HepG2 (cell line): Measurements from ENCODE around the gene GGTLC2. TPM values are rescaled to one million over a fixed set of nuclear protein-coding genes. Genes with fewer than 3 reads are reported as not detected.

Source experiments
- ATAC-seq: fragments of 200-7000 bp; cut with Tn5 transposase; 3 replicates; pipeline ENCODE4 v1.9.1; 2020; ENCODE audit warnings: mild to moderate bottlenecking, moderate library complexity
- BruUV-seq: library from RNA; stranded (reverse); fragments of 400-500 nt; replicated peaks from 2 replicates; lab custom pipeline; 2021; lab: Mats Ljungman, UMichigan
- CTCF ChIA-PET: fragments of 300-600 bp; formaldehyde crosslinking; extraction: SDS; loops from one replicate; lab custom pipeline; 2021; ENCODE audit warnings: low total read pairs, inconsistent platforms, low intra/inter-chr PET ratio; lab: Yijun Ruan, JAX
- POLR2A ChIA-PET: fragments of 350-600 bp; sonication (Branson Sonifier 250); formaldehyde crosslinking; loops from one replicate; lab custom pipeline; 2020; ENCODE audit warnings: antibody characterized with exemption, inconsistent platforms; lab: Yijun Ruan, JAX
- DNase-seq: peaks from one replicate; pipeline ENCODE4 v3.0.0-alpha.2; 2015; ENCODE audit warnings: low spot score
- FAIRE-seq: peaks from 3 replicates; lab custom pipeline; 2011; peaks lifted over from hg19 to GRCh38; lab: Jason Lieb, UNC
- H2AFZ ChIP-seq: one replicate; pipeline ENCODE4 v1.6.1; 2011; ENCODE audit warnings: low read length, inconsistent platforms
- H3K27ac ChIP-seq: fragments of 300-600 bp; 3 replicates; pipeline ENCODE4 v1.8.0; 2011; ENCODE audit warnings: mixed run types, mild to moderate bottlenecking, mixed read lengths, low read length, inconsistent platforms; ENCODE audit not compliant: insufficient read depth; ENCODE audit errors: extremely low read length
- H3K27me3 ChIP-seq, 2 experiments: fragments of 200-600 bp in 1 of 2; 2 replicates in 1 of 2; 3 replicates in 1 of 2; pipeline versions ENCODE4 v1.6.0 to v1.8.0; 2011; ENCODE audit warnings: low read length in 2 of 2, mild to moderate bottlenecking in 2 of 2, moderate library complexity in 2 of 2, inconsistent platforms in 1 of 2; ENCODE audit not compliant: insufficient read depth in 2 of 2, control insufficient read depth in 1 of 2
- H3K36me3 ChIP-seq, 2 experiments: fragments of 200-600 bp in 1 of 2; replicated peaks in 1 of 2; 2 replicates in 1 of 2; 3 replicates in 1 of 2; pipeline versions ENCODE4 v1.5.1 to v1.8.0; 2011; ENCODE audit warnings: low read length in 2 of 2, inconsistent platforms in 1 of 2; ENCODE audit not compliant: insufficient read depth in 2 of 2, control insufficient read depth in 1 of 2
- H3K4me1 ChIP-seq: 2 replicates; pipeline ENCODE4 v1.5.1; 2012; ENCODE audit warnings: low read length, inconsistent platforms; ENCODE audit not compliant: insufficient read depth
- H3K4me2 ChIP-seq: 2 replicates; pipeline ENCODE4 v1.6.0; 2011; ENCODE audit warnings: low read depth, low read length, inconsistent platforms
- H3K4me3 ChIP-seq, 3 experiments: fragments of 200-600 bp in 1 of 3; sonication (generic), shearing (Covaris generic) in 1 of 3; replicated peaks in 1 of 3; 2 replicates each; pipeline ENCODE4 v1.5.1; 2011 to 2016; ENCODE audit warnings: low read length in 3 of 3, inconsistent platforms in 2 of 3, low read depth in 2 of 3, mild to moderate bottlenecking in 2 of 3, control low read depth in 1 of 3, mixed read lengths in 1 of 3; ENCODE audit not compliant: insufficient read depth in 1 of 3
- H3K79me2 ChIP-seq: one replicate; pipeline ENCODE4 v1.6.1; 2011; ENCODE audit warnings: low read length, inconsistent platforms; ENCODE audit not compliant: insufficient read depth
- H3K9ac ChIP-seq: 2 replicates; pipeline ENCODE4 v1.6.0; 2011; ENCODE audit warnings: mild to moderate bottlenecking, low read depth, low read length, inconsistent platforms; ENCODE audit not compliant: insufficient read depth
- H3K9me3 ChIP-seq: 2 replicates; pipeline ENCODE4 v1.5.1; 2012; ENCODE audit warnings: mild to moderate bottlenecking, low read length
- H4K20me1 ChIP-seq: 2 replicates; pipeline ENCODE4 v1.6.0; 2011; ENCODE audit warnings: inconsistent platforms, mild to moderate bottlenecking, low read length, moderate library complexity; ENCODE audit not compliant: insufficient read depth
- CTCF ChIP-seq: sonication (generic); formaldehyde crosslinking; IDR thresholded peaks from 2 replicates; pipeline ENCODE4 v1.5.0; 2020; ENCODE audit warnings: mild to moderate bottlenecking, missing genetic modification reagents, moderate library complexity
- EP300 ChIP-seq, 3 experiments: sonication (generic) in 1 of 3; formaldehyde crosslinking in 1 of 3; IDR thresholded peaks; 2 replicates each; pipeline versions ENCODE4 v1.5.1 to v1.6.1; 2011 to 2020; ENCODE audit warnings: low read depth in 2 of 3, low read length in 2 of 3, borderline replicate concordance in 1 of 3, improper control_type of control experiment in 1 of 3, mild to moderate bottlenecking in 1 of 3, missing genetic modification reagents in 1 of 3, moderate library complexity in 1 of 3
- MXD3 ChIP-seq: IDR thresholded peaks from 2 replicates; pipeline ENCODE4 v1.6.1; 2016; ENCODE audit warnings: mild to moderate bottlenecking, missing biosample characterization, missing genetic modification reagents
- NCOA1 ChIP-seq: sonication (generic); formaldehyde crosslinking; IDR thresholded peaks from 2 replicates; pipeline ENCODE4 v1.9.0; 2021; ENCODE audit warnings: missing genetic modification reagents
- ZFP82 ChIP-seq: sonication (generic); formaldehyde crosslinking; IDR thresholded peaks from 2 replicates; pipeline ENCODE4 v1.5.1; 2020; ENCODE audit warnings: mild to moderate bottlenecking, missing genetic modification reagents, borderline replicate concordance
- WGBS: methylation state at CpG from one replicate; pipeline ENCODE4 v1.1.6; 2017; ENCODE audit warnings: low lambda C conversion rate; 5-methylcytosine and 5-hydroxymethylcytosine counted together
- in situ Hi-C: cut with HindIII; loops from 2 replicates; pipeline ENCODE4 v1.10.0; 2017; ENCODE audit warnings: low pct_unique_long_range_greater_than_20kb; ENCODE audit not compliant: extremely low pct_ligation_motif_present
- intact Hi-C: fragments of 100-400 bp; cut with micrococcal nuclease; formaldehyde crosslinking; loops from one replicate; pipeline ENCODE4 v1.10.0; 2022; ENCODE audit not compliant: unreplicated experiment
- polyA plus RNA-seq, 8 experiments: library from polyadenylated mRNA; depleted of rRNA in 3 of 8; stranded (reverse) in 7 of 8; unstranded in 1 of 8; fragments of >200 nt; fragmentation: Illumina TruSeq in 4 of 8; extraction: Trizol in 4 of 8; gene quantifications; 2 replicates each; pipeline versions ENCODE4 v1.2.1 to v1.2.3, GENCODE V29; 2011 to 2016; ENCODE audit warnings: low read depth in 4 of 8, missing spikeins in 1 of 8, mixed read lengths in 1 of 8; ENCODE audit not compliant: insufficient read depth in 1 of 8
- total RNA-seq, 5 experiments: library from RNA; depleted of rRNA; stranded (reverse); fragments of >200 nt; fragmentation: Illumina TruSeq; extraction: Trizol; gene quantifications; 2 replicates each; pipeline ENCODE4 v1.2.3, GENCODE V29; 2016; ENCODE audit warnings: low read depth in 1 of 5

Gene GGTLC2
- total and polyA plus RNA-seq, 2 of the 13 experiments (the other 11 are each of a cell fraction or from before 2014, with no cell fraction given): not detected

DNA sequence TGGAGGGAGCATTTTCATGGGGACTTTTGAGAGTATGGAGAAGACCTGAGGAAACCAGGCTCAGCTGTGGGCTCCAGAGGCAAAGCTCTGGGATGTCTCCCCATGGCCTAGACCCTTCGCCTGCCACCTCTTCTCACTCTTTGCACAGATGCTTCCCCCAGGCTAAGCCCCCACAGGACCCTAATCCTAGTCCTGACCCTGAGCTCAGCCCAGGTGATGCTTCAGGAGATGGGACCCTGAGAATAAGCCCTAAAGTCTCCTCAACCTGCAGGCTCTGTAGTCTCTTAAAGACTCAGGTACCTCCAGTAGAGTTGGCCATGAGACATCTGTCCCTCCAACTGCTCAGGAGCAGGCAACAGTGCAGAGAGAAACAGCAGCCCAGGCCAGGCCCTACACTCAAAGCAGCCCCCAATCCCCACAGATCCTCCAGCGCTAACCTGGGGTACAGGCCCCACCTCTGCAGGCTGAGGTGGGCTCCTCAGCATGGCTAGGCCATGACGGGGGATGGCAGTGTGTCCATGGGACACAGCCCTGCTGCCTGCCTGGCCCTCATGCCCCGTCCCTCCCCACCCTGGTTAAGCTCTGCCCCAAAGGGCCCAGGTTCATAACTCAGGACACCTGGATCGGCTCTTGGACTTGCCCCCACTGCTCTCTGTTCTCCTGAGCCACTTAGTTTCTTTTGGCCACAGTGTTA lies 39.4 kb downstream of the GGTLC2 start (continued):
- TF ChIP-seq MXD3: no peak
- TF ChIP-seq NCOA1 (CRISPR knock-in tag): no peak
- no peak for TF ChIP-seq EP300 (IDR thresholded peaks at IDR 0.05; ENCODE audit: low read depth in 2 of 2, low read length in 2 of 2)
- TF ChIP-seq EP300 (CRISPR knock-in tag; IDR thresholded peaks at IDR 0.05; ENCODE audit: borderline replicate concordance): no peak

DNA sequence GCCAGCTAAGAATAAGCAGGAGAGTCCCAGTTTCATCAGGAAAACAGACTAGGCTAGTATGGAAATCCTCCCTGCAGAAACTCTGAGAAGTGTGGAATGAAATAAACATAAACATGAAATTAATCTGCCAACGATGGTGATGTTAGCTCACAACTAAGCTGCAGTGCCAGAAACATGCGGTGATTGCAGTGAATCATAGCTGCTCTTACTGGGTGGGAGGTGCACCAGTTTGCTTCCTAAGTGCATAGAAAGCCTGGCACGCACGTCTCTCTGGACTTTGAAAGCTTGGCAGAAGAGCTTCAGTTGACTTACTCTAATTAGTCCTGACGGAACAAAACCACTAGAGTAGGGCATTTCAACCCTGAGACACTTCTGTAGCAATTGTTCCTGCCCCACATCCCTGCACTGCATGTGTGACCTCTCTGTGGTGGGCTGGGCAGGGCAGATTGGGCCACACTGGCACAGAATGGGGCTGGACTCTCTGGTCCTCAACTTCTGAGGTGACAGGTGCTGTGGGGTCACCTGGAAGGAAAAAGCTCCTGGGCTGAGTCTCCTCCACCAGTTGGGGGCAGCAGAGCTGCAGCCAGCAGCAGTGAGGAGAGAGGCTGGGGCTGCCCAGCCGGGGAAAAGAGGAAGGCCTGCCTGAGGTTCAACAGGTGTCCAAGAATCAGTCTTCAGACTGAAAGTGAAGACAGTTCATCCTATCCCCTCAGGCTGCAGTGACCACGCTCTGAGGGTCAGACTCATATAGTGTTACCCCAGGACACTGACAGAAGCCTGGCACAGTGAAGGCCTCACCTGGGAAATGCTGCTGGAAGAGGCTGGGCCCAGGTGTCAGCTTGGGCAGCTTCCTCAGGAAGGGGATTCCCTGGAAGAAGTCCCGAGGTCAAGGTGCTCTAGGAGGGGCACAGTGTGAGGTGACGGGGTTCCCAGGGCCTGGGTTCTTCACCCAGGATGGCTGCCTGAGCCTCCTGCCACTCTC lies 40.5 kb downstream of the GGTLC2 start:
- no peaks in the 10 kb centered on the region; the same call in 1 of the 2 replicates for H4K20me1 ChIP-seq
- H3K9me3 ChIP-seq: no peaks in the 10 kb centered on the region
- no TSS peak for BruUV-seq
- H3K4me3 ChIP-seq: no peak overlapping the region
- H3K4me2 ChIP-seq: no peak overlapping the region
- peak; percentile 80 for ATAC-seq
- 0% methylated on average over 7 of the region's 9 CpGs for WGBS
- no peak for DNase-seq
- no peak for FAIRE-seq
- intact Hi-C loops: no loop called here
- no peak overlapping the region for H2AFZ ChIP-seq
- peak; percentile 70 for TF ChIP-seq CTCF (CRISPR knock-in tag)
- no peak for TF ChIP-seq ZFP82 (CRISPR knock-in tag)
- ChIA-PET POLR2A (no interaction called here), CTCF (no interaction called here)
- H3K36me3 ChIP-seq: no peaks in the 10 kb centered on the region
- H3K27ac ChIP-seq: no peak overlapping the region
- peaks cover 0 to 3% of the 10 kb centered on the region in 2 experiments; a peak in 2 of 5 replicates for H3K27me3 ChIP-seq
- in situ Hi-C loops: no loop called here
- H3K4me1 ChIP-seq: no peaks in the 10 kb centered on the region
- no peak overlapping the region for H3K9ac ChIP-seq
- H3K79me2 ChIP-seq: no peaks in the 10 kb centered on the region
